Measurements from ENCODE around the gene NPIPB8.
"Not testable (repeated sequence)": the region's sequence is repeated elsewhere in the genome, so short reads cannot be mapped to it uniquely, and the experiment has no call there.

GRCh38 chr16:28614561-28614960, 23.3 kb upstream of the NPIPB8 start:
- TF ChIP-seq CTCF, EZH2phosphoT487 (IDR thresholded peaks at IDR 0.05): not testable (repeated sequence)

All from neural progenitor cell (in vitro differentiated cells).